DMS 273 treated with DMSO at 0.1 percent for 48 hours (cell line): ENCODE results near the gene PSD2.
"Not testable (repeated sequence)": the region's sequence is repeated elsewhere in the genome, so short reads cannot be mapped to it uniquely, and the experiment has no call there.

Experiments
- DNase-seq: peaks from one replicate; lab custom pipeline; 2025; lab: John Stamatoyannopoulos, UW

The PSD2 gene

DNA sequence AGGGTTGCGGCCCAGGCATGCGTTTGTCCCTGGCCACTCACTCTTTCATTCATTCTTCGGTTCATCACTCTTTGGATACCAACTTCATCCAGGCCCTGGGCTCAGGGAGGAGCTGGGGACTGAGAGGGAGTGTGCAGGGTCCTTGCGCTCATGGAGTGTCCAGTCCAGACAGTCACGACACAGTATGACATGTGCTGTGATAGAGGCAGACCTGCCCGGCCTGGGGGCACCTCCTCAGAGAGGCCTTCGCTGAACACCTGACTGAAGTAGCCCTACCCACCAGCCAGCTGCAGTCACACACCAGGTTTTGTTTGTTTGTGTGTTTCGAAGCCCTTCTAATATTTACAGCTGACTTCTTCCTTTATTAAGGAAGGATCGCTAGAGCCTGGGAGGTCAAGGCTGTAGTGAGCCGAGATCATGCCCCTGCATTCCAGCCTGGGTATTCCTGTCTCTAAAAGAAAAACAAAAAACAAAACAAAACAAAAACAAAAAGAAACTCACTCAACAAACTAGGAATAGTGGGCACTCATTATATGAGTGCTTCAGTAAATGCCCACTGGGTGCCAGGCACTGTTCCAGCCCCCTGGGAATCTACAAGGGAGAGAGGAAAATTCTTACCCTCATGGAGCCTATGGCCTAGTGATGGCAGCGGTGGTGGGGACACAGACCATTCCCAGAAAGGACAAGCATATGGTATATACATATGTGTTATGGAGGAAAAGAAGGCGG lies 6.3 kb upstream of the PSD2 start:
- no peak for DNase-seq

GRCh38 chr5:139789845-139790189 lies 5.8 kb upstream of the PSD2 start:
- DNase-seq: no peak

DNA sequence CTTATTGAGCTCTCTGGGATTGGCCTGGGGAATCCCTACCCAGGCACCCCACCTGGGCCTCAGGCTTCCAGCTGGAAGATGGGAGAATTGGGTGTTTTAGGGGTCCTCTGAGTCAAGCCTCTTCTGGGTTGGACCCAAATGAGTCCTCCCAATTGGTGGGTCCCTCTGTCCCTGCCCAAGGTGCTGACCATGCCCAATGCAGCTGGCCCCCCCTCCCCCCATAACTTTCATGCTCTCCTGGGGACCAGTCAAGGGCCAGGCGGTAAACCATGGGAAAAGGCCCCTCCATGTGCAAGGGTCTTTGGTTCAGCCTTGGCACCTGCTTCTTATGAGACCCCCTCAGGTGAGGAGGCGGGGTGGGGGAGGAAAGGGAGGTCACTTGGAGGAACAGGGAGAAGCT lies 3.4 kb upstream of the PSD2 start:
- DNase-seq: no peak

DNA sequence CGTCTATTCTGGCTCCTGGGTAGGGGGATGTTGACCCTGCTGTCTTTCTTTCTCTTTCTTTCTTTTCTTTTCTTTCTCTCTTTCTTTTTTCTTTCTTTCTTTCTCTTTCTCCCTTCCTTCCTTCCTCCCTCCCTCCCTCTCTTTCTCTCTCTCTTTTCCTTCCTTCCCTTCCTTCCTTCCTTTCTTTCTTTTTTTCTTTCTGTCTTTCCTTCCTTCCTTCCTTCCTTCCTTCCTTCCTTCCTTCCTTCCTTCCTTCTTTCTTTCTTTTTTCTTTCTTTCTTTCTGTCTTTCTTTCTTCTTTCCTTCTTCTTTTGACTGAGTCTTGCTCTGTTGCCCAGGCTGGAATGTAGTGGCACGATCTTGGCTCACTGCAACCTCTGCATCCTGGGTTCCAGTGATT lies 3.0 kb upstream of the PSD2 start:
- DNase-seq: not testable (repeated sequence)

DNA sequence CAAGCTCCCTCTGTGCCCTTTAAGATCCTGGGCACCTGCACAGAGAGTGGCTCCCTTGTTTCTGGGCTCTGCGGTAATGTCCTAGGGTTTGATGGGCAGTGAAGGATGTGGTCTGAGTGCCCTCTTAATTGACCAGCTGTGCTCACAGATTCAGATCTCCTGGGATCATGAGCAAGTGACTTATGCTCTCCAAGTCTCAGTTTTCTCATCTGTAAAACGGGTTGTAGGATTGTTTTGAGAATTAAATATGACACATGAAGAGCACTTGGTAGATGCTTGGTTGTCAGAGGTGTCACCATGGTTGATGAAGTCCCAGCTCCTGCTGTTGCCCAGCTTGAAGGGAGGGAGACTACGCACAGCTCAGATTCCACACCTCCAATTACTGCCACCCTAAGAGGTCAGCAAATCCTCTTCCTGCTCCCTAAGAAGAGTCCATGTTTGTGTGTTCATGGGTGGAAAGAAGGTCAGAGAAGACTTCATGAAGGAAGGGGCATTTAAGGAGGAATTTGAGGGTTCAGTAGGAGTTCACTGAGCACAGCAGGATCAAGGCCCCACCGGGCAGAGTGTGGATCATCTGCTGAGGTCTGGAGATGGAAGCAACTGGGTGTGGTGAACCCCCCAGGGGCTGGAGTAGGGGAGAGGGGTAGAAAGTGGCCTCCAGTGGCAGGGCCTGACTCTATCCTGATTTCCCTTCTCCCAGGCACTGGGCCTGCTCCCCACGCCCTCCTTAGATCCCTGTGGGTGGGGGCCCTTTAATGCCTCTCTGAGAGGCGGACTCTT lies 1.4 kb upstream of the PSD2 start:
- DNase-seq: no peak

DNA sequence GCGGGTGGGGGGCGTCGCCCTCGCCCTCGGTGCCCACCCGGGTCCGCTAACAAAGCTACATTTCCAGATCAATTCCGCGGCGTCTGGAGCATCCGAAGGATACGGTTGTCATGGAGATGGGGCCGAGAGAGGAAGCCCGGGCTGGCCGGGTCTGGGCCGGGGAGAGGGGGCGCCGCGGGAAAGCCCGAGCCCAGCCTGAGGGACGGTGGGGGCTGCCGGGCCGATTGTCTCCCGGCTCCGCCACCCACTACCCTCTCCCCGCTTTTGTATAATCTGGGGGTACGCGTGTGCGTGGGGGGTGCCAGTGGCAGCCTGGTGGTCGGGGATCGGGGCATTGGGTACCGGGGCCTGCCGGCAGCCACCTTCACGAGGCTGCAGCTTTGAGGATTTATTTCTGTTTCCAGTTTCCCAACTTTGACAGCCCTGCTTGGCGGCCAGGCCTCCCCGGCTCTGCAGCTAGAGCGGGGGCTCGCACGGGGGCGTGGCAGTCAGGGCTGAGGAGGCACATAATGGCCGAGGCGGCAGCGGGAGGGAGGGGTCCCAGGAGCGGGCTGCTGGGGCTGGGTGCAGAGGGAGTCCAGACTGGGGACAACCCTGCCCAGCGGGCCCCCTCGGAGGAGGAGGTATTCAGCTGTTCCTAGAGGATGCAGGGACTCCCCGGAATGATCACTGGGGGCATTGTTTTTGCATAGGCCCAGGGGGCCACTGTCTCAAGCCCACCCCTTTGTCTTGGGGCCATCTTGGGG lies 626 bp downstream of the PSD2 start:
- DNase-seq: no peak

DNA sequence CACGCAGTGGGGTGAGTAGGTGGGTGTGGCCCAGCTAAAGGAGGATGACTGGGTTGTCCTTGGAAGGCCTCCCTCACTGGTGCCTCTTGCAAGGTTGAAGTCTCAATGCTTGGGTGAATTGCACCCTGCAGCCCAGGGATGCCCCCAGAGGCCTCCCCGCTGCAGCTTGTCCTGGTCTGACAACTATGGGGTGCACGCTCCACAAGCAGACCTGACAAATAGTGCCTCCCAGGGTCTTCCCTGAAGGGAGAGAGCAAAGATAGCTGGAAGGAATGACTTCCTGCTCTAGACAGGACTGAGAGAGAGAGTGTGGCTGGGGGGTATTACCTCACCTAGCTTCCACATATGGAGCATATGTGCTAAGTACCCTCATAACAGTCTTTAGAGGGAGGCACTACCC lies 1.7 kb downstream of the PSD2 start:
- DNase-seq: no peak

GRCh38 chr5:139797856-139798510 lies 2.4 kb downstream of the PSD2 start:
- no peak for DNase-seq

DNA sequence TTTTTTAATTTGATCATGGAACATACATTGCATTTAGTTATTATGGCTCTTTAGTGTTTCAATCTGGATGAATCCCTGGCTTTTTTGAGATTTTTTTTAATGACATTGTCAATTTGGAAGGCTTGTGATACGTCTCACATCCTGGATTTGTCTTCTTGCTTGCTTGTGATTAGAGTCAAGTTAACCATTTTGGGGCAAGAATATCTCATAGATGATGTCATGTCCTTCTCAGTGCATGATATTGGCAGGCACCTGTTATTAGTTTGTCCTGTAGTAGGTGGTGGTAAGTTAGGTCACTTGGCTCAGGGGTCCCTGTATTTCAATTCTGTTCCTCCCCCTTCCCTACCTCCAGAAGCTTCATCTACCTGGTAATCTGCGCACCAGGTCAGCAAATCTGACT lies 3.3 kb downstream of the PSD2 start:
- no peak for DNase-seq

DNA sequence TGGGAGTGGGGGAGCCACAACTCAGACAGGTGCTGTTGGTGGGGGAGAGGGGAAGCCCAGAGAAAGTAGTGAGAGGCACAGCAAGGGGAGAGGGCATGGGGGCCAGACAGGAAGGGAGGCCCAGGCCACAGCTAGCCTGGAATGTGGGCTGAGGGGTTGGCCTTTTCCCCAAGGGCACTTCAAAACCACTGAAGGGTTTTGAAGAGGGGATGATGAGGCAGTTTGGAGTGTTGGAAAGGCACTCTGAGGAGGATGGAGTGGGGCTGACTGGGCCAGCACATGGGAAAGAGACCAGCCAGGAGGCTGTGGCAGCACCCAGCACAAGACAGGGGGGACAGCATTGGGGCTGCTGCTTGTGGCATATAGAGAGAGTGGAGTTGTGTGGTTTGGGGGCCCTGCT lies 3.8 kb downstream of the PSD2 start:
- no peak for DNase-seq

- no peak for DNase-seq
Measured at GRCh38 chr5:139803978-139804377, 8.4 kb downstream of the PSD2 start.

DNA sequence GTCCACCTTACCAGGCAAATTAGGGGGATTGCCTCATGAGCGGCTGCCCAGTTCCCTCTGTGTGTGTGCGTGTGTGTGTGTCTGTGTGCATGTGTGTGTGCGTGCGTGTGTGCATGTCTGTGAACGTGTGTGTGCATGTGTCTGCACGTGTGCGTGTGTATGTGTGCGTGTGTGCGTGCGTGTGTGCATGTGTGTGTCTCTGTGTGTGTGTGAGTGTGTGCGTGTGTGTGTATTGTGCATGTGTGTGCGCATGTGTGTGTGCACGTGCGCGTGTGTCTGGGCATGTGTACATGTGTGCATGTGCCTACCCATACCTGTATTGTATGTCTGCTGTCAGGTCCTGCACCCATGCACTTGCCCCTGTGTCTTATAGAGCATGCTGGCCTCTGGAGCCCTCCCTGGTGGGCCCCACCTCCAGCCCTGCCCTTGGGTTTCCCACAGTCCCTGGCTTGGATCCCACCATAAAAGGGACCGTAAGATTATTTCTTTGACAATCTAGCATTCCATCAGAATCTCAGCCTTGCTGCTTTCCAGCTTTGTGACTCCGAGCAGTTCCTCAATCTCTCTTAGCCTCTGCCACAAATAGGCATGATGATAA lies 9.3 kb downstream of the PSD2 start:
- no peak for DNase-seq

DNA sequence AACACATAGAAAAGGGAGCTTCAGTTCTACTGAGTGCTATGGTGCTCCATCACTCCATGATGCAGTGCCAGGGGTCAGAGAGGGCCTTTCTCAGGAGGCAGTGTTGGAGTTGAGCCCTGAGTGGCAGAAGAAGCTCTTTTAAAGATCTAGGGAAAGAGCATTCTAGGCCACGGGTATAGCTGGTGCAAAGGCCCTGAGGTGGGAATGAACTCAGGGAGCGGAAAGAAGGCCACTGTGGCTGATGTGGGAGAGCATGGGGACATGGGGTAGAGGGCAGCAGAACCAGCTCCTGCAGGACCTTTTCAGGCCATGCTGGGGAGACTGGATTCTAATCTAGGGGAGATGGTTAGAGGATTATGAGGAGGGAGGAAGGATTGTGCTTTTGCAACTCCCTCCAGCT lies 9.9 kb downstream of the PSD2 start:
- DNase-seq: no peak

DNA sequence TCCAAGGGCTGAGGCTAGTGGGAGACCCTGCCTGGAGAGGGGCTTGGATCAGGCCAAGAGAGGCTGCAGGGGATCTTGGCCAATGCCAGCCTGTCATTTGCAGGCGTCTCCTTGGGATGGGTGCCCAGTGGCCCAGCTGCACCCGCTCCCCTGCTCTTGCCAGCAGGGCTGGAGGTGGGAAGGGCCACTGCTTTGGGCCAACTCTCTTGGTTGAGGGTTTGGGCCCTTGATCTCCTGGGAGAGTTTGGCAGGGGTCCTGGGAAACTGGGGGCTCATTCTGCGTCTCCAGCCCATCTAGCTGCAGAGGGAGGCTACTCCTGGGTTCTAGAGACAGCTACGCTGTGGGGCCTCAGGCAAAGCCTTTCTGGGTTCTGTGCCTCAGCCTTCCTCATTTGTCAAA lies 10.5 kb downstream of the PSD2 start:
- DNase-seq: no peak

DNA sequence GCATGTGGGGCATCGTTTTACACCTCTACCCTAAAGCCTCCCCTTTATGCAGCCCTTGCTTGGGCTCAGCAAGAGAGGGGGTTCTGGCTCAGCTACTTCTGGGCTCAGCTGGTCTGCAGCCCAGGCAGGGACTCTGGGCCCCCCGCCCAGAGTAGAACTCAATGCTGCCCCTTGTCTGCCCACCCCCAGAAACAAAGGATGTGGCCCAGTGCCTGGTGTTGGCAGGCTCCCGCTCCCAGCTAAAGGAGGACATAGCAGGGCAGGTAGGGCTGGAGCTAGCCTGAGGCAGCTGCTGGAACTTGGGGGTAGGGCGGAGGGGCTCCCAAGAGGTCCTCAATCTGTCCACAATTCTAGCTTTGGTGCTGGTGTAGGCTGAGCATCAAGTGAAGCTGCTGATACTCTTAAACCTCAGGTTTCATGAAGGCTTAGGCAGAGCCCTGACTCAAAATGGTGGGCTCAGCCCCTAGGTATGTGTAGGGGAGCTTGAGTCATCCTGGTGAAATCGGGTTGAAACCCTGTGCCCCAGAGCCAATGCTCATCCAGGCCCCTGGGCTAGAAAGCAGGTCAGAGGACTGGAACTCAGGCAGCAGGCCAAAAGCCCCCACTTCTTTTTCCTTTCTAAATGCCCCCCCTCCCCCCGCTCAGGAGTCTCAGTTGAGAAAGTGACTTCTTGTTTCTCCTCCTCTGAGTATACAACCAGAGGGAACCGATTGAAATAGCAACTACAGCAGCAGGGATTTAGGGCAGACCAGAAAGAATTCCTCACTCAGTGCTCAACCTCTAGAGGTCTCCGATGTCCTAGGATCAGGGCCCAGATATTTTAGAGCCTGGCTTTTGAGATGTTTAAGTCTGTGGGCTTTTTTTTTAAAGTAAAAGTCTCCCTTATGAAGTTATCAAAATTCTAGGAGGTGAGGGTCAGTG lies 11.4 kb downstream of the PSD2 start:
- no peak for DNase-seq

GRCh38 chr5:139807647-139808030 lies 12.0 kb downstream of the PSD2 start:
- DNase-seq: no peak

DNA sequence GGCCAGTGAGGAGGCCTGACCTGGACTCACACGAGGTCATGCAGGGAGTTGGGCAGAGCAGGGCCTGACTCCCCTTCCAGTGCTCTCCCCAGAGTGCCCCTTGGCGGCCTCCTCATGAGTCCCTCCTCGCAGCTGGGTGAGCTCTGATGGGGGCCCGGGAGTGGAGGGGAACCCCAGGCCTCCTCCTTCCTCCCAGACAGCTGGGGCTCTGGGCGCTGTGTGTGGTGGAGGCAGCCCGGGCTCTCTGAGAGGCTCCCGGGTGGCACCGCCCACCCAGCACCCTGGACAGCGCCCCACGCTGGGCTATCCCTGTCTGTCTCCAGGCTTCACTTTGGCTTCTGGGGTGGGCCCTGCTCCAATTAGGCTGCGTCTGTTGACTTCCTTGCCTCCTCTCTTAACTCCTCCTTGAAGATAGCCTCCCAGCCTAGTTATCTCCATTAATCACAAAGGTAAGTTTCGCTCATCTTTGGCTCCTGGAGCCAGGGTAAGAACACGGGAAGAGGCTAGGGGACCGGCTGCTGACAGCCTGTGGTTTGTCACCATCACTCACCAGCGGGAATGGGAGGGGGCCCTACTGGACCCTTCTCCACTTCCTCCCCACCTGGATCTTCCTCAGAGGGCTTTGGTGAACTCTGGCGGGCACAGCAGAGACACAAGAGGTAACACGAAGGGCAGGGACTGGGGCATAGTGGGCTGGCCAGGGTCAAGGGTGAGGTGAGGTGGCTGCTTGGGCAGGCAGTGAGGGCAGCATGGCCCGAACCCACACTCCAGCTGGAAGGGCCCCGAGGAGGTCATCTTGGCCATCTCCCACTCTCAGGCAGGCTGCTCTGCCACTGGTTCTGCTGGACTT lies 13.1 kb downstream of the PSD2 start:
- no peak for DNase-seq

DNA sequence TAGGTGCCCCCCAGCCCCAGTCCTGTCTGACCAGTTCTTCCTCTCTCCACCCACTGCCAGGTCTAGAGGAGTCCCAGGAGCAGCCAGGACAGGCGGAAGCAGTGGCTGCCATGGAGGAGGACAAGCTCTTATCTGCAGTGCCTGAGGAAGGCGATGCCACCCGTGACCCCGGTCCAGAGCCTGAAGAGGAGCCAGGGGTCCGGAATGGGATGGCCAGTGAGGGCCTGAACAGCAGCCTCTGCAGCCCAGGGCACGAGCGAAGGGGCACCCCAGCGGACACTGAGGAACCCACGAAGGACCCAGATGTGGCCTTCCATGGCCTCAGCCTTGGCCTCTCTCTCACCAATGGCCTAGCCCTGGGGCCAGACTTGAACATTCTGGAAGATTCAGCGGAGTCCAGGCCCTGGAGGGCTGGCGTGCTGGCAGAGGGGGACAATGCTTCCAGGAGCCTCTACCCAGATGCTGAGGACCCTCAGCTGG lies 13.8 kb downstream of the PSD2 start:
- DNase-seq: no peak

DNA sequence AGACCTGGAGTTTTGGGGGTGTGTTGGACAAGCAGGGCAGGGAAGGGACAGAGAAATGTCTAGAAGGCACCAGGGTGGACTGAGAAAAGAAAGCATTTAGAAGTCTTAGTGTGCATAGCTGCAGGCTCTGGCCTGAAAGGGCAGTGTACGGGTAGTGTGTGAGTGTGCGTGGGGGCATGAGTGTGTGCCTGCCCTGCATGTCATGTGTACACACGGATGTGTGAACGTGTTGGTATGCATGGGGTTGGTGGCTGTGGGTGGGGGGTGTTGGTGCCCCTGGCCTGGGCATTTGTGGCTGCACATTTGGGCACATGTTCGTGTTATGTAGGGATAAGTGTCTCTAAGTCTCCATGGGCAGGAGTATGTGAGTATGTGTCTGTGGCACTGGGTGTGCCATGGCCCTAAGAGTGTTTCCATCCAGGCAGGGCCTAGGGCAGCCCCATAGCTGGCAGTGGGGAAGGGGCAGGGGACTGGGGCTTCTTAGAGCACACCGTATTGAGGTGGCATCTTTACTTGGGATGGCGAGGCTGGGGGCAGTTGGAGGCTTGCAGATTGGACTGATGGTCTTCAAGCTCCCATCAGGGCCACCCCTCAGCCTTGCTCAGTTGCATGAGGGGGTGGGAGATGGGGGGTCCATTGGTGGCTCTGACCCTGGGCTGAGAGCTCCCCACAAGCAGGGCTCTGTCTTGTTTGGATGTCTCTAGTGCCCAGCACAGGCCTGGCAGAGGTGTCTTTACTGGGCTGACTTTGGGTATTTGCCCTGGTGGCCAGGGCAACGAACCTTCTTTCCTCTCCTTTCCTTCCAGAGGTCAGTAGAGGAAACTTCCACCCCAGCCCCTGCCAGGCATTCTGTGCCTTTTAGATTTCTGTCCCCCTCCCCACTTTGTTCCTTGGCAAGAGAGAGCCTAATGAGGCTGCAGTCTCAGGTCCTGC lies 15.0 kb downstream of the PSD2 start:
- no peak for DNase-seq
